ENCODE results near the gene MAP1LC3B2.

The MAP1LC3B2 gene

GRCh38 chr12:116545936-116546335, 13.2 kb upstream of the MAP1LC3B2 start:
- Mint-ChIP-seq H3K4me1 (no peaks in the 10 kb centered on the region), H3K27me3 (no peaks in the 10 kb centered on the region), H3K4me3 (no peak overlapping the region), H3K36me3 (no peaks in the 10 kb centered on the region), H3K9me3 (no peaks in the 10 kb centered on the region), H3K27ac (no peak overlapping the region)

- Mint-ChIP-seq H3K4me1 (no peaks in the 10 kb centered on the region), H3K9me3 (no peaks in the 10 kb centered on the region), H3K27ac (no peak overlapping the region), H3K36me3 (no peaks in the 10 kb centered on the region), H3K4me3 (no peak overlapping the region), H3K27me3 (no peaks in the 10 kb centered on the region)
Observed at GRCh38 chr12:116547955-116548501, 11.2 kb upstream of the MAP1LC3B2 start.

GRCh38 chr12:116549993-116550392, 9.2 kb upstream of the MAP1LC3B2 start:
- Mint-ChIP-seq H3K4me3 (no peak overlapping the region), H3K27me3 (no peaks in the 10 kb centered on the region), H3K27ac (no peak overlapping the region), H3K4me1 (no peaks in the 10 kb centered on the region), H3K36me3 (no peaks in the 10 kb centered on the region), H3K9me3 (no peaks in the 10 kb centered on the region)

GRCh38 chr12:116551151-116551550, 8.0 kb upstream of the MAP1LC3B2 start:
- no peaks in the 10 kb centered on the region for H3K27me3 Mint-ChIP-seq
- no peak overlapping the region for H3K27ac Mint-ChIP-seq
- peaks cover 7% of the 10 kb centered on the region for H3K4me1 Mint-ChIP-seq
- H3K36me3 Mint-ChIP-seq, result no peaks in the 10 kb centered on the region
- no peak overlapping the region for H3K4me3 Mint-ChIP-seq
- H3K9me3 Mint-ChIP-seq, result no peaks in the 10 kb centered on the region

GRCh38 chr12:116551619-116551951, 7.6 kb upstream of the MAP1LC3B2 start:
- no peak overlapping the region for H3K4me3 Mint-ChIP-seq
- H3K9me3 Mint-ChIP-seq, result no peaks in the 10 kb centered on the region
- H3K36me3 Mint-ChIP-seq, result no peaks in the 10 kb centered on the region
- no peaks in the 10 kb centered on the region for H3K27me3 Mint-ChIP-seq
- H3K27ac Mint-ChIP-seq, result no peak overlapping the region
- H3K4me1 Mint-ChIP-seq, result peaks cover 7% of the 10 kb centered on the region

GRCh38 chr12:116551952-116552772, 7.0 kb upstream of the MAP1LC3B2 start:
- H3K36me3 Mint-ChIP-seq, result no peaks in the 10 kb centered on the region
- H3K27ac Mint-ChIP-seq, result no peak overlapping the region
- H3K4me3 Mint-ChIP-seq, result no peak overlapping the region
- H3K27me3 Mint-ChIP-seq, result no peaks in the 10 kb centered on the region
- H3K4me1 Mint-ChIP-seq, result peaks cover 12% of the 10 kb centered on the region
- H3K9me3 Mint-ChIP-seq, result no peaks in the 10 kb centered on the region

GRCh38 chr12:116552773-116553373, 6.3 kb upstream of the MAP1LC3B2 start:
- no peaks in the 10 kb centered on the region for H3K27me3 Mint-ChIP-seq
- H3K27ac Mint-ChIP-seq, result no peak overlapping the region
- no peaks in the 10 kb centered on the region for H3K9me3 Mint-ChIP-seq
- peaks cover 14% of the 10 kb centered on the region for H3K4me1 Mint-ChIP-seq
- H3K4me3 Mint-ChIP-seq, result no peak overlapping the region
- no peaks in the 10 kb centered on the region for H3K36me3 Mint-ChIP-seq

- Mint-ChIP-seq H3K27ac (peak overlapping the region; percentile 64), H3K36me3 (no peaks in the 10 kb centered on the region), H3K9me3 (no peaks in the 10 kb centered on the region), H3K27me3 (no peaks in the 10 kb centered on the region), H3K4me3 (no peak overlapping the region), H3K4me1 (peaks cover 43% of the 10 kb centered on the region)
Observed at GRCh38 chr12:116556356-116556952, 2.7 kb upstream of the MAP1LC3B2 start.

- Mint-ChIP-seq H3K9me3 (no peaks in the 10 kb centered on the region), H3K27ac (peak overlapping the region; percentile 64), H3K4me1 (peaks cover 48% of the 10 kb centered on the region), H3K36me3 (no peaks in the 10 kb centered on the region), H3K4me3 (no peak overlapping the region), H3K27me3 (no peaks in the 10 kb centered on the region)
Observed at GRCh38 chr12:116556964-116557698, 2.0 kb upstream of the MAP1LC3B2 start.

- peak overlapping the region; percentile 23 for H3K4me3 Mint-ChIP-seq
- H3K9me3 Mint-ChIP-seq, result no peaks in the 10 kb centered on the region
- no peak overlapping the region for H3K27ac Mint-ChIP-seq
- no peaks in the 10 kb centered on the region for H3K36me3 Mint-ChIP-seq
- H3K27me3 Mint-ChIP-seq, result no peaks in the 10 kb centered on the region
- peaks cover 48% of the 10 kb centered on the region for H3K4me1 Mint-ChIP-seq
Observed at GRCh38 chr12:116558280-116559161, 660 bp upstream of the MAP1LC3B2 start.

GRCh38 chr12:116561181-116561821, 2.1 kb downstream of the MAP1LC3B2 start:
- Mint-ChIP-seq H3K9me3 (no peaks in the 10 kb centered on the region), H3K4me1 (peaks cover 41% of the 10 kb centered on the region), H3K4me3 (no peak overlapping the region), H3K36me3 (no peaks in the 10 kb centered on the region), H3K27me3 (no peaks in the 10 kb centered on the region), H3K27ac (no peak overlapping the region)

GRCh38 chr12:116562090-116562489, 2.9 kb downstream of the MAP1LC3B2 start:
- no peak overlapping the region for H3K4me3 Mint-ChIP-seq
- H3K27ac Mint-ChIP-seq, result no peak overlapping the region
- no peaks in the 10 kb centered on the region for H3K9me3 Mint-ChIP-seq
- H3K36me3 Mint-ChIP-seq, result no peaks in the 10 kb centered on the region
- H3K4me1 Mint-ChIP-seq, result peaks cover 37% of the 10 kb centered on the region
- no peaks in the 10 kb centered on the region for H3K27me3 Mint-ChIP-seq

- H3K27me3 Mint-ChIP-seq, result no peaks in the 10 kb centered on the region
- no peaks in the 10 kb centered on the region for H3K36me3 Mint-ChIP-seq
- H3K9me3 Mint-ChIP-seq, result no peaks in the 10 kb centered on the region
- H3K4me1 Mint-ChIP-seq, result peaks cover 34% of the 10 kb centered on the region
- H3K4me3 Mint-ChIP-seq, result no peak overlapping the region
- no peak overlapping the region for H3K27ac Mint-ChIP-seq
Observed at GRCh38 chr12:116563262-116563661, 4.1 kb downstream of the MAP1LC3B2 start.

- Mint-ChIP-seq H3K4me1 (peaks cover 27% of the 10 kb centered on the region), H3K27ac (no peak overlapping the region), H3K36me3 (no peaks in the 10 kb centered on the region), H3K27me3 (no peaks in the 10 kb centered on the region), H3K4me3 (no peak overlapping the region), H3K9me3 (no peaks in the 10 kb centered on the region)
Observed at GRCh38 chr12:116564080-116564479, 4.9 kb downstream of the MAP1LC3B2 start.
